ENCODE results near the gene CHMP5. TPM values are rescaled to one million over a fixed set of nuclear protein-coding genes. Genes with fewer than 3 reads are reported as not detected.

Gene CHMP5
- total and polyA plus RNA-seq, 7 donors, result 54.6 to 307 (median 79.6) TPM

GRCh38 chr9:33263131-33264002 is 1.5 kb upstream of the CHMP5 start:
- 1 to 7% methylated on average over 25 of the region's 25 CpGs for WGBS, 2 donors
- intact Hi-C loops (cut with DNase I), result loop anchor here (1.0 kb wide), 1 partner anchor 27 kb away; the partner anchor contains the start of gene NFX1
- H3K36me3 ChIP-seq, result peaks cover 18 to 62% (median 33%) of the 10 kb centered on the region in 4 donors
- no peaks in the 10 kb centered on the region for H3K9me3 ChIP-seq
- H3K27ac ChIP-seq, result peak overlapping the region; percentile 89 to 95 (median 94)
- DNase-seq, result no peak
- peak overlapping the region; percentile 55 to 96 (median 92) for H3K4me3 ChIP-seq
- H3K27me3 ChIP-seq, result no peaks in the 10 kb centered on the region
- TF ChIP-seq, protein P1, sequence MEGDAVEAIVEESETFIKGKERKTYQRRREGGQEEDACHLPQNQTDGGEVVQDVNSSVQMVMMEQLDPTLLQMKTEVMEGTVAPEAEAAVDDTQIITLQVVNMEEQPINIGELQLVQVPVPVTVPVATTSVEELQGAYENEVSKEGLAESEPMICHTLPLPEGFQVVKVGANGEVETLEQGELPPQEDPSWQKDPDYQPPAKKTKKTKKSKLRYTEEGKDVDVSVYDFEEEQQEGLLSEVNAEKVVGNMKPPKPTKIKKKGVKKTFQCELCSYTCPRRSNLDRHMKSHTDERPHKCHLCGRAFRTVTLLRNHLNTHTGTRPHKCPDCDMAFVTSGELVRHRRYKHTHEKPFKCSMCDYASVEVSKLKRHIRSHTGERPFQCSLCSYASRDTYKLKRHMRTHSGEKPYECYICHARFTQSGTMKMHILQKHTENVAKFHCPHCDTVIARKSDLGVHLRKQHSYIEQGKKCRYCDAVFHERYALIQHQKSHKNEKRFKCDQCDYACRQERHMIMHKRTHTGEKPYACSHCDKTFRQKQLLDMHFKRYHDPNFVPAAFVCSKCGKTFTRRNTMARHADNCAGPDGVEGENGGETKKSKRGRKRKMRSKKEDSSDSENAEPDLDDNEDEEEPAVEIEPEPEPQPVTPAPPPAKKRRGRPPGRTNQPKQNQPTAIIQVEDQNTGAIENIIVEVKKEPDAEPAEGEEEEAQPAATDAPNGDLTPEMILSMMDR (IDR thresholded peaks at IDR 0.05), result no peak
- TF ChIP-seq POLR2A (IDR thresholded peaks at IDR 0.05) (no peak), POLR2AphosphoS5 (IDR thresholded peaks at IDR 0.05) (peak in 1 of 4 donors; percentile 6)
- peaks cover 0 to 38% (median 22%) of the 10 kb centered on the region in 4 donors for H3K4me1 ChIP-seq

DNA sequence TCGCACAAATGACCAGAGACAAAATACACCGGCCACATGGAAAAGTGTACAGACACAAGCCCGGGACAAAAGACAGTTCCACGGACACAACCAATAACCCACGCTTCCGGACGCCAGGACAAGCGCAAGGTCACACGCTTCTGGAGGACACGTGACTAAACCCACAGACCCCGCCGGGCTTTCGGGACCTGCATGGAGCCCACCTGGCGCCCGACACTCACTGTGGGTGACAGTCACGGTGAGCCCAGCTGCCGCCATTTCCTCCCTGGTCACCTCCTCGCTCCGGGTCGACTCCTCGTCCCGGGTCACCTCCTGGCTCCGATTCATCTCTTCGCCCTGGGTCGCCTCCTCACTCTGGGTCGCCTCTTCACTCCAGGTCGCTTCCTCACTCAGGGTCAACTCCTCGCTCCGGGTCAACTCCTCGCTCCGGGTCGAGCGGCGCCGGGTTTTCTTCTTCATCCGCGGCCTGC is 811 bp upstream of the CHMP5 start:
- peaks cover 0 to 38% (median 22%) of the 10 kb centered on the region in 4 donors for H3K4me1 ChIP-seq
- peak; percentile 83 for DNase-seq
- H3K4me3 ChIP-seq, result peak overlapping the region; percentile 55 to 96 (median 92)
- intact Hi-C loops (cut with DNase I), result loop anchor here (1.0 kb wide), 1 partner anchor 26 kb away; the partner anchor contains the start of gene NFX1
- peaks cover 11 to 62% (median 27%) of the 10 kb centered on the region in 4 donors for H3K36me3 ChIP-seq
- H3K9me3 ChIP-seq, result no peaks in the 10 kb centered on the region
- TF ChIP-seq EP300 (IDR thresholded peaks at IDR 0.05) (no peak), POLR2AphosphoS5 (IDR thresholded peaks at IDR 0.05) (peak in 1 of 4 donors; percentile 3)
- H3K27ac ChIP-seq, result peak overlapping the region; percentile 89 to 95 (median 94)
- WGBS, 2 donors, result 0% methylated on average over 37 of the region's 37 CpGs
- no peaks in the 10 kb centered on the region for H3K27me3 ChIP-seq

DNA sequence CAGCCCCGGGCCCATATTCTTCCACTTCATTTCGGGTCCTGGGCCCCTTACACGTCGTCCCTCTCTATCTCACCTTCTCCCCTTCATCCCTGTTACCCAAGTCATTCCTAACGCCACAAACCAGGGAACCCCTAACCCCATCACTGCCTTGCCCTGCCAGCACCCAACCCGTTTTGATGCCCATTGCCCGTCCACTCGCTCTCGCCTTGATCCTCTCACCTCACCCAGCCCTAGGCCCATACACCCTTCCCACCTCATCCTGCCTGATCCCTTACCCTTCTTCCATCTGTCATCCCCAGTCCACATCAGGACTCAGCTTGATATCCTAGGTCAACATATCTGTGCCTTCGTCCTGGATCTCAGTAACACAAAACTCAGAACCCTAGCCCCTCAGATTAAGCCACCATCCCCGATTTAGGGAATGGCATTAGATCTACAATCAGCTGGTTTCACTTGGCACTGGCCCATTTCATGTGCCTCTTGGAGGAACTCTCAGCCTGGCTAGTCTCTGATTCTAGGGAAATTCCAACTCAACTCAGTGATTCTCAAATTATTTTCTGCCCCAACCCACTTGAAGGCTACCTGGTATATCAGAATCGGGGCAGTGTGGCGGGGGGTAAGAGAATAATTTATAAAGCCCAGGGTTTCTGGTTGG is 489 bp downstream of the CHMP5 start:
- Histone ChIP-seq H3K27ac (peak overlapping the region; percentile 89 to 95 (median 94)), H3K36me3 (peaks cover 7 to 62% (median 18%) of the 10 kb centered on the region in 4 donors), H3K4me3 (peak overlapping the region; percentile 60 to 96 (median 80)), H3K9me3 (no peaks in the 10 kb centered on the region), H3K27me3 (no peaks in the 10 kb centered on the region), H3K4me1 (peaks cover 0 to 38% (median 22%) of the 10 kb centered on the region in 4 donors)
- peak; percentile 72 for DNase-seq
- 18 to 23% methylated on average over 13 of the region's 13 CpGs for WGBS, 2 donors
- TF ChIP-seq POLR2AphosphoS5 (IDR thresholded peaks at IDR 0.05) (no peak), EP300 (IDR thresholded peaks at IDR 0.05) (no peak), POLR2A (IDR thresholded peaks at IDR 0.05) (no peak)
- TF ChIP-seq, protein P1 (IDR thresholded peaks at IDR 0.05), result no peak
- intact Hi-C loops (cut with DNase I), result no loop called here

GRCh38 chr9:33267151-33267767 is 2.4 kb downstream of the CHMP5 start:
- no peak for TF ChIP-seq POLR2AphosphoS5 (IDR thresholded peaks at IDR 0.05)
- no peak for TF ChIP-seq POLR2A (IDR thresholded peaks at IDR 0.05)
- TF ChIP-seq, protein P1 (IDR thresholded peaks at IDR 0.05), result no peak
- no peak for TF ChIP-seq EP300 (IDR thresholded peaks at IDR 0.05)
- Histone ChIP-seq H3K4me1 (peaks cover 0 to 38% (median 22%) of the 10 kb centered on the region in 4 donors), H3K9me3 (no peaks in the 10 kb centered on the region), H3K27me3 (no peaks in the 10 kb centered on the region), H3K36me3 (peaks cover 14 to 62% (median 20%) of the 10 kb centered on the region in 4 donors), H3K4me3 (no peak overlapping the region), H3K27ac (no peak overlapping the region)
- intact Hi-C loops (cut with DNase I), result no loop called here
- no peak for DNase-seq

Data from sigmoid colon (tissue), 7 donors.